ENCODE results near the gene CFAP99.

The CFAP99 gene

DNA sequence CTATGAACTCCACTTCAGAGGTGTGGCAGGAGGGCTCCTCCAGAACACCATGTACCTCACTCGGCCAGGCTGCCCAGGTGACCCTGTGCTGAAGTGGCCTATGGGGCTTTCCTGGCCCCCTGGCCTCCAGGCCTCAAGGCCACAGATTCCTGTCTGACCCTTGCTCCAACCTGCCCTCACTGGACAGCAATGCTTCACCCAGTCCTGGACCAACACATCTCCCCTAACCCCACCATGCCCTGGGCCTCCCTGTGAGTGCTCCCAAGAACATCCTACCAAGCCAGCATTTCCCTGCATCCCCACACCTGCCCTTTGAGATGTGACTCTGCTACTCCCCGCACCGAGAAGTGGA lies 10.8 kb upstream of the CFAP99 start:
- Histone ChIP-seq H3K4me3 (IDR thresholded peaks at IDR 0.05; ENCODE audit: insufficient read depth, low read depth, low read length) (no peak overlapping the region), H3K27me3 (ENCODE audit: insufficient read depth, low read depth) (no peaks in the 10 kb centered on the region), H4K20me1 (ENCODE audit: insufficient read depth) (no peaks in the 10 kb centered on the region), H3K4me2 (no peak overlapping the region), H3K27ac (no peak overlapping the region), H3K9ac (no peak overlapping the region), H3K4me1 (ENCODE audit: low read depth, poor library complexity, severe bottlenecking) (peaks cover 12% of the 10 kb centered on the region), H2AFZ (ENCODE audit: low read depth) (no peak overlapping the region), H3K79me2 (ENCODE audit: insufficient read depth, low read depth) (no peaks in the 10 kb centered on the region), H3K36me3 (ENCODE audit: insufficient read depth) (no peaks in the 10 kb centered on the region)
- TF ChIP-seq, protein P1, sequence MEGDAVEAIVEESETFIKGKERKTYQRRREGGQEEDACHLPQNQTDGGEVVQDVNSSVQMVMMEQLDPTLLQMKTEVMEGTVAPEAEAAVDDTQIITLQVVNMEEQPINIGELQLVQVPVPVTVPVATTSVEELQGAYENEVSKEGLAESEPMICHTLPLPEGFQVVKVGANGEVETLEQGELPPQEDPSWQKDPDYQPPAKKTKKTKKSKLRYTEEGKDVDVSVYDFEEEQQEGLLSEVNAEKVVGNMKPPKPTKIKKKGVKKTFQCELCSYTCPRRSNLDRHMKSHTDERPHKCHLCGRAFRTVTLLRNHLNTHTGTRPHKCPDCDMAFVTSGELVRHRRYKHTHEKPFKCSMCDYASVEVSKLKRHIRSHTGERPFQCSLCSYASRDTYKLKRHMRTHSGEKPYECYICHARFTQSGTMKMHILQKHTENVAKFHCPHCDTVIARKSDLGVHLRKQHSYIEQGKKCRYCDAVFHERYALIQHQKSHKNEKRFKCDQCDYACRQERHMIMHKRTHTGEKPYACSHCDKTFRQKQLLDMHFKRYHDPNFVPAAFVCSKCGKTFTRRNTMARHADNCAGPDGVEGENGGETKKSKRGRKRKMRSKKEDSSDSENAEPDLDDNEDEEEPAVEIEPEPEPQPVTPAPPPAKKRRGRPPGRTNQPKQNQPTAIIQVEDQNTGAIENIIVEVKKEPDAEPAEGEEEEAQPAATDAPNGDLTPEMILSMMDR (conservative IDR thresholded peaks at IDR 0.05; ENCODE audit: low read depth, low read length): no peak

DNA sequence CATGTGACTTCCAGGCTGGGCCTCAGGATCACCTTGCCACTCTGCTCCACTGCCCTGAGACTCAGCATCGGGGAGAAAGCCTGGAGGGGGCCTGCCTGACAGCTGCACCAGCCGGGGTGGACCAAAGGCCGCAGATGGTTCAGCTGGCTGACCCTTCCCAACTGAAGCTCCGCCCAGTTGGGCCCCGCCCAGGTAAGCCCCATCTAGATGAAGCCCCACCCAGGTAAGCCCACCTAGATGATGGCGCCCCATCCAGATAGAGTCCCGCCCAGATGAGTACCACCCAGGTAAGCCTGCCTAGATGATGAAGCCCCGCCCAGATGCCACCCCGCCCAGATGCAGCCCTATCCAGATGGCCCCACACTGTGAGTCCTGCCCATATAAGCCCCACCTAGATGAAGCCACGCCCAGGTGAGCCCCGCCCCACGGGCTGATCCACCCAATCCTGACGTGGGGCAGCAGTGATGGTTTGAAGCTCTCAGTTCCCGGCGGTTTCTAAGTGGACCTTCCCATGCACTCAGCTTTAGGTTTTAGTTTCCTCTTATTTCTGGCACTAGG lies 10.3 kb upstream of the CFAP99 start:
- Histone ChIP-seq H3K27me3 (ENCODE audit: insufficient read depth, low read depth) (no peaks in the 10 kb centered on the region), H3K4me3 (IDR thresholded peaks at IDR 0.05; ENCODE audit: insufficient read depth, low read depth, low read length) (no peak overlapping the region), H4K20me1 (ENCODE audit: insufficient read depth) (no peaks in the 10 kb centered on the region), H2AFZ (ENCODE audit: low read depth) (no peak overlapping the region), H3K27ac (no peak overlapping the region), H3K4me2 (no peak overlapping the region), H3K9ac (no peak overlapping the region), H3K4me1 (ENCODE audit: low read depth, poor library complexity, severe bottlenecking) (peaks cover 14% of the 10 kb centered on the region), H3K36me3 (ENCODE audit: insufficient read depth) (no peaks in the 10 kb centered on the region), H3K79me2 (ENCODE audit: insufficient read depth, low read depth) (no peaks in the 10 kb centered on the region)
- TF ChIP-seq, protein P1 (conservative IDR thresholded peaks at IDR 0.05; ENCODE audit: low read depth, low read length): no peak

DNA sequence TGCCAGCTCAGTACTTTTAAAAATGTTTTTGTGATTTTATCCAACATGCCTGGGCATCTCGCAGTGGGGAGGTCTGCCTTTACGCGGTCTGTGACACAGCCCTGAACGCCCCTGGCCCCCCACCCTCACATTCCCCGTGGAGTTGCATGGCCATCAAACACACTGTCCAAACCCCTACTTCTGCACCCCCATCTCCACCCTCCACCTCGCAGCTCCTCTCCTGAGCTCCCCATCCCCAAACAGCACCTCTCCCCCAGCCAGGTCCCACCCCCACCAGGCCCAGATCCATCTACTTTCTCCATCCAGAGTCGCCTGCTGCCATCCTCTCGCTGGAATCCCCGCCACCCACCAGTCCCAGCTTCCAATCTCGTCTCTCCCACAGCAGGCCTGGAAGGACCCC lies 9.8 kb upstream of the CFAP99 start:
- Histone ChIP-seq H3K27me3 (ENCODE audit: insufficient read depth, low read depth) (no peaks in the 10 kb centered on the region), H3K79me2 (ENCODE audit: insufficient read depth, low read depth) (no peaks in the 10 kb centered on the region), H3K4me3 (IDR thresholded peaks at IDR 0.05; ENCODE audit: insufficient read depth, low read depth, low read length) (no peak overlapping the region), H3K27ac (no peak overlapping the region), H2AFZ (ENCODE audit: low read depth) (no peak overlapping the region), H3K4me2 (no peak overlapping the region), H3K9ac (no peak overlapping the region), H4K20me1 (ENCODE audit: insufficient read depth) (no peaks in the 10 kb centered on the region), H3K36me3 (ENCODE audit: insufficient read depth) (no peaks in the 10 kb centered on the region), H3K4me1 (ENCODE audit: low read depth, poor library complexity, severe bottlenecking) (peaks cover 19% of the 10 kb centered on the region)
- TF ChIP-seq, protein P1 (conservative IDR thresholded peaks at IDR 0.05; ENCODE audit: low read depth, low read length): no peak

DNA sequence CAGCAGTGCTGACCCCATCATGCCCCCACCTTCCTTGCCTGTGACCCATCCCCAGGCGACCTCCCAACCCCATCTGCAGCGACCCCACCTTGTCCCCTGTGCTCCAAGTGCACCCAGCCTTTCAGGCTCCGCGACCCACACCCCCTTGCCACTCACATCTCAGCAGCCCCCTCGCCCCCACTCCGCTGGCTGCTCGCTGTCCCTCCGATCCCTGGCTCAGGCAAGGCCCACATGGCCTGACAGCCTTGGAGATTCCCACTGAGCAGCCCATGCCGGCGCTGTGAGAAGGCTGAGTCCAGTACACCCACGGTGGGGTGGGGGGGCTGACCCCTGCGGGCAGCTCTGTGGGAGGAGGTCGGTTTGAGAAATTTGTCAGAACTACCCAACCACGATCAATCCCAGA lies 9.4 kb upstream of the CFAP99 start:
- H3K36me3 ChIP-seq (ENCODE audit: insufficient read depth): no peaks in the 10 kb centered on the region
- H4K20me1 ChIP-seq (ENCODE audit: insufficient read depth): no peaks in the 10 kb centered on the region
- H3K27ac ChIP-seq: no peak overlapping the region
- no peak overlapping the region for H3K4me3 ChIP-seq (IDR thresholded peaks at IDR 0.05; ENCODE audit: insufficient read depth, low read depth, low read length)
- no peaks in the 10 kb centered on the region for H3K79me2 ChIP-seq (ENCODE audit: insufficient read depth, low read depth)
- H2AFZ ChIP-seq (ENCODE audit: low read depth): no peak overlapping the region
- no peaks in the 10 kb centered on the region for H3K27me3 ChIP-seq (ENCODE audit: insufficient read depth, low read depth)
- TF ChIP-seq, protein P1 (conservative IDR thresholded peaks at IDR 0.05; ENCODE audit: low read depth, low read length): no peak
- H3K4me1 ChIP-seq (ENCODE audit: low read depth, poor library complexity, severe bottlenecking): peaks cover 23% of the 10 kb centered on the region
- no peak overlapping the region for H3K4me2 ChIP-seq
- no peak overlapping the region for H3K9ac ChIP-seq
